Vagina (tissue), 2 donors: ENCODE measurements around the gene ECI2.

Experiments
- POLR2A ChIP-seq, 2 donors: fragments of 450-650 bp; IDR thresholded peaks; one replicate each; pipeline ENCODE4 v1.6.1; 2017; ENCODE audit warnings: antibody characterized with exemption in 2 of 2, mild to moderate bottlenecking in 2 of 2, moderate library complexity in 2 of 2
- TF ChIP-seq, protein P1 (sequence below), 3 experiments: fragments of 450-650 bp in 2 of 3; fragments of 200-600 bp in 1 of 3; sonication (generic) in 1 of 3; IDR thresholded peaks; one replicate each; pipeline ENCODE4 v1.5.1; 2017 to 2019; ENCODE audit warnings: antibody characterized with exemption in 3 of 3, mild to moderate bottlenecking in 2 of 3, moderate library complexity in 2 of 3

DNA sequence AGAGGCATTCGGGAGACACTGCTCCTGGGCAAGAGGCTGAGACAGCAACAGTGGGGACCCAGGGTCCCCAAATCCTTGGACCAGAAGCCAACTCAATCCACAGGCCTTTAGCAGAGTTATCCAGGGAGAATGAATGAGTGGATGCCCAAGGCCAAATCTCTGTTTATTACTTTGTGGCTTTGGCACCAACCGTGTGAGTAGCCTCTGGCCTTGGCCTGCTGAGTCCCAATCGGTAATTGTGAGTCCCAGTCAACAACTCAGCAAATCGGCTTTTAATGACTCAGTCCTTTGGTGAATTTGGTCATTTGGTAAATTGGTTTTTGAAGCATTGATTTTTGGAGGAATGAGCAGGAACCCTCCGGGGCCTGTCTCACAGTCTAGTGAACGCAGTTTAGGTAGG is 29.1 kb upstream of the ECI2 start:
- TF ChIP-seq, protein P1, sequence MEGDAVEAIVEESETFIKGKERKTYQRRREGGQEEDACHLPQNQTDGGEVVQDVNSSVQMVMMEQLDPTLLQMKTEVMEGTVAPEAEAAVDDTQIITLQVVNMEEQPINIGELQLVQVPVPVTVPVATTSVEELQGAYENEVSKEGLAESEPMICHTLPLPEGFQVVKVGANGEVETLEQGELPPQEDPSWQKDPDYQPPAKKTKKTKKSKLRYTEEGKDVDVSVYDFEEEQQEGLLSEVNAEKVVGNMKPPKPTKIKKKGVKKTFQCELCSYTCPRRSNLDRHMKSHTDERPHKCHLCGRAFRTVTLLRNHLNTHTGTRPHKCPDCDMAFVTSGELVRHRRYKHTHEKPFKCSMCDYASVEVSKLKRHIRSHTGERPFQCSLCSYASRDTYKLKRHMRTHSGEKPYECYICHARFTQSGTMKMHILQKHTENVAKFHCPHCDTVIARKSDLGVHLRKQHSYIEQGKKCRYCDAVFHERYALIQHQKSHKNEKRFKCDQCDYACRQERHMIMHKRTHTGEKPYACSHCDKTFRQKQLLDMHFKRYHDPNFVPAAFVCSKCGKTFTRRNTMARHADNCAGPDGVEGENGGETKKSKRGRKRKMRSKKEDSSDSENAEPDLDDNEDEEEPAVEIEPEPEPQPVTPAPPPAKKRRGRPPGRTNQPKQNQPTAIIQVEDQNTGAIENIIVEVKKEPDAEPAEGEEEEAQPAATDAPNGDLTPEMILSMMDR (IDR thresholded peaks at IDR 0.05) = no peak
- no peak for TF ChIP-seq POLR2A (IDR thresholded peaks at IDR 0.05)
